Body of pancreas (tissue), 4 donors: ENCODE measurements around the gene MC1R. TPM values are rescaled to one million over a fixed set of nuclear protein-coding genes. Genes with fewer than 3 reads are reported as not detected.
A peak's percentile ranks its signal among the peaks of the same experiment; 100 is the strongest.

Experiments used
- ATAC-seq: fragments of 150-250 bp; one replicate; pipeline ENCODE4 v1.9.1; 2016
- DNase-seq, 4 donors: peaks; one replicate each; pipeline ENCODE4 v3.0.0-alpha.2; 2019
- H3K27ac ChIP-seq, 4 donors: fragments of 200-600 bp; sonication (generic); 1 replicate in 3 of 4; 2 replicates in 1 of 4; pipeline versions ENCODE4 v1.5.1 to v1.6.1; 2016 to 2019; ENCODE audit warnings: mild to moderate bottlenecking in 1 of 4, mixed read lengths in 1 of 4, moderate library complexity in 1 of 4
- H3K27me3 ChIP-seq, 2 donors: fragments of 200-600 bp; sonication (generic); one replicate each; pipeline ENCODE4 v1.6.0; 2016; ENCODE audit warnings: mild to moderate bottlenecking in 1 of 2
- H3K36me3 ChIP-seq, 2 donors: fragments of 200-600 bp; sonication (generic); replicated peaks in 1 of 2; 2 replicates each; pipeline ENCODE4 v1.5.1; 2016; ENCODE audit warnings: low read depth in 2 of 2; ENCODE audit not compliant: insufficient read depth in 1 of 2
- H3K4me1 ChIP-seq: fragments of 200-600 bp; sonication (generic); one replicate; pipeline ENCODE4 v1.6.0; 2016
- H3K4me3 ChIP-seq, 2 donors: fragments of 200-600 bp; sonication (generic); 1 replicate in 1 of 2; 2 replicates in 1 of 2; pipeline ENCODE4 v1.5.1; 2016 to 2019
- H3K9me3 ChIP-seq, 3 donors: fragments of 200-600 bp; sonication (generic); 1 replicate in 2 of 3; 2 replicates in 1 of 3; pipeline ENCODE4 v1.5.1; 2016
- POLR2A ChIP-seq, 3 donors: fragments of 450-650 bp; IDR thresholded peaks; one replicate each; pipeline ENCODE4 v1.6.1; 2016; ENCODE audit warnings: antibody characterized with exemption in 3 of 3, mild to moderate bottlenecking in 2 of 3
- WGBS, 2 donors: methylation state at CpG; one replicate each; pipeline ENCODE4 v1.1.5; 2017; 5-methylcytosine and 5-hydroxymethylcytosine counted together
- intact Hi-C: fragments of 100-400 bp; cut with DNase I; formaldehyde crosslinking; loops from one replicate; pipeline ENCODE4 v1.15.1; 2023
- total RNA-seq, 2 donors: library from RNA; depleted of rRNA; stranded (reverse); fragments of >200 nt; gene quantifications; one replicate each; pipeline ENCODE4 v1.1.0, GENCODE V29; 2016
- TF ChIP-seq, protein P1 (sequence below), 7 experiments: fragments of 450-650 bp in 4 of 7; fragments of 200-600 bp in 3 of 7; sonication (generic) in 3 of 7; IDR thresholded peaks; one replicate each; pipeline ENCODE4 v1.5.1; 2016 to 2019; ENCODE audit warnings: antibody characterized with exemption in 7 of 7

The MC1R gene
- total RNA-seq, 2 donors from 2014 or later = 3.6 TPM

DNA sequence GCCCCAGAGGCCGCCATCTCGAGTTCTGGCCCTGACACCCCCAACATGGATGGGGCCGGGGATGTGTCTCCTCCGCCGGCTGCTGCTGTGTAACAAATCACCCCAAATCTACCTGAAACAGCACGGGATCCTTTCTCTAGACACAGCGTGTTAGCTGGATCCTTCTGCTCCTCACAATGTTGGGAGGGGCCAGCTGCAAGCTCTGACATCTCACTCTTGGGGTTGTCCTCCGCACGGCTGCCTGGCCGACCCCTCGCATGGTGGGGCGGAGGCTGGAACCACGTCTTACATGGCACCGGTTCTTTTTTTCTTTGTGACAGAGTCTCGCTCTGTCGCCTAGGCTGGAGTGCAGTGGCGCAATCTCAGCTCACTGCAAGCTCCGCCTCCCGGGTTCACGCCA, 18.3 kb downstream of the MC1R start:
- ATAC-seq = no peak
- no peak overlapping the region for H3K27ac ChIP-seq
- no peaks in the 10 kb centered on the region for H3K36me3 ChIP-seq
- WGBS, 2 donors = 80 to 88% methylated on average over 14 to 20 of the region's 20 CpGs
- intact Hi-C loops = no loop called here
- H3K4me3 ChIP-seq = no peak overlapping the region
- no peaks in the 10 kb centered on the region for H3K4me1 ChIP-seq
- H3K27me3 ChIP-seq = no peaks in the 10 kb centered on the region
- no peak for TF ChIP-seq POLR2A (IDR thresholded peaks at IDR 0.05)
- TF ChIP-seq, protein P1, sequence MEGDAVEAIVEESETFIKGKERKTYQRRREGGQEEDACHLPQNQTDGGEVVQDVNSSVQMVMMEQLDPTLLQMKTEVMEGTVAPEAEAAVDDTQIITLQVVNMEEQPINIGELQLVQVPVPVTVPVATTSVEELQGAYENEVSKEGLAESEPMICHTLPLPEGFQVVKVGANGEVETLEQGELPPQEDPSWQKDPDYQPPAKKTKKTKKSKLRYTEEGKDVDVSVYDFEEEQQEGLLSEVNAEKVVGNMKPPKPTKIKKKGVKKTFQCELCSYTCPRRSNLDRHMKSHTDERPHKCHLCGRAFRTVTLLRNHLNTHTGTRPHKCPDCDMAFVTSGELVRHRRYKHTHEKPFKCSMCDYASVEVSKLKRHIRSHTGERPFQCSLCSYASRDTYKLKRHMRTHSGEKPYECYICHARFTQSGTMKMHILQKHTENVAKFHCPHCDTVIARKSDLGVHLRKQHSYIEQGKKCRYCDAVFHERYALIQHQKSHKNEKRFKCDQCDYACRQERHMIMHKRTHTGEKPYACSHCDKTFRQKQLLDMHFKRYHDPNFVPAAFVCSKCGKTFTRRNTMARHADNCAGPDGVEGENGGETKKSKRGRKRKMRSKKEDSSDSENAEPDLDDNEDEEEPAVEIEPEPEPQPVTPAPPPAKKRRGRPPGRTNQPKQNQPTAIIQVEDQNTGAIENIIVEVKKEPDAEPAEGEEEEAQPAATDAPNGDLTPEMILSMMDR (IDR thresholded peaks at IDR 0.05) = no peak
- no peak for DNase-seq
- H3K9me3 ChIP-seq = no peaks in the 10 kb centered on the region

- no peaks in the 10 kb centered on the region for H3K27me3 ChIP-seq
- H3K4me3 ChIP-seq = no peak overlapping the region
- no peak overlapping the region for H3K27ac ChIP-seq
- WGBS, 2 donors = 63 to 64% methylated on average over 21 of the region's 21 CpGs
- H3K9me3 ChIP-seq = no peaks in the 10 kb centered on the region
- no peak for TF ChIP-seq POLR2A (IDR thresholded peaks at IDR 0.05)
- TF ChIP-seq, protein P1 (IDR thresholded peaks at IDR 0.05) = no peak
- no peaks in the 10 kb centered on the region for H3K36me3 ChIP-seq
- no peak for DNase-seq
- ATAC-seq = no peak
- intact Hi-C loops = no loop called here
- no peaks in the 10 kb centered on the region for H3K4me1 ChIP-seq
Measured at GRCh38 chr16:89938175-89938885, 19.7 kb downstream of the MC1R start.

GRCh38 chr16:89944773-89945172, 26.1 kb downstream of the MC1R start:
- TF ChIP-seq, protein P1 (IDR thresholded peaks at IDR 0.05) = no peak
- no peak for TF ChIP-seq POLR2A (IDR thresholded peaks at IDR 0.05)
- WGBS, 2 donors = 65 to 74% methylated on average over 5 of the region's 5 CpGs
- Histone ChIP-seq H3K4me3 (no peak overlapping the region), H3K4me1 (peaks cover 16% of the 10 kb centered on the region), H3K27me3 (no peaks in the 10 kb centered on the region), H3K9me3 (no peaks in the 10 kb centered on the region), H3K36me3 (no peaks in the 10 kb centered on the region), H3K27ac (no peak overlapping the region)
- intact Hi-C loops = no loop called here
- no peak for DNase-seq
- no peak for ATAC-seq

DNA sequence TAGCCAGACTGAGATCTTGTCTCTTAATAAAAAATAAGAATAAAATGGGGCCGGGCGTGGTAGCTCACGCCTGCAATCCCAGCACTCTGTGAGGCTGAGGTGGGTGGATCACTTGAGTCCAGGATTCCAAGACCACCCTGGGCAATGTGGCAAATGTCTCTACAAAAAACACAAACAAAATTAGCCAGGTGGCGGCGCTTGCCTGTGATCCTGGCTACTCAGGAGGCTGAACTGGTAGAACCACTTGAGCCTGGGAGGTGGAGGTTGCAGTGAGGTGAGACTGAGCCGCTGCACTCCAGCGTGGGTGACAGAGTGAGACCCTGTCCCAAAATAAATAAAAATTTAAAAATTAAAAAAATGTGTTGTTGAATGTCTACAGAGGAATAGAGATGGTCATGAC, 27.0 kb downstream of the MC1R start:
- WGBS, 2 donors = 40 to 53% methylated on average over 7 of the region's 7 CpGs
- no peak for DNase-seq

More for the DNA sequence above, 27.0 kb downstream of the MC1R start:
- no peak for ATAC-seq
- TF ChIP-seq, protein P1 (IDR thresholded peaks at IDR 0.05) = peak in 1 of 7 experiments; percentile 7
- no peak for TF ChIP-seq POLR2A (IDR thresholded peaks at IDR 0.05)
- Histone ChIP-seq H3K4me3 (no peak overlapping the region), H3K36me3 (no peaks in the 10 kb centered on the region), H3K4me1 (peaks cover 20% of the 10 kb centered on the region), H3K27me3 (no peaks in the 10 kb centered on the region), H3K27ac (no peak overlapping the region), H3K9me3 (no peaks in the 10 kb centered on the region)
- intact Hi-C loops = no loop called here
